Thymus (tissue), 14 donors: ENCODE data around the gene RDH13. TPM values are rescaled to one million over a fixed set of nuclear protein-coding genes. Genes with fewer than 3 reads are reported as not detected.
"Not testable (repeated sequence)": the region's sequence is repeated elsewhere in the genome, so short reads cannot be mapped to it uniquely, and the experiment has no call there.

Experiments used
- DNase-seq, 9 donors: peaks; one replicate each; pipeline ENCODE4 v3.0.0-alpha.2; 2013; ENCODE audit warnings: low spot score in 9 of 9, low read depth in 6 of 9, missing footprints in 1 of 9
- H3K27ac ChIP-seq, 2 donors: one replicate each; pipeline ENCODE4 v1.5.1; 2013; ENCODE audit warnings: control low read depth in 1 of 2, low read depth in 1 of 2, low read length in 1 of 2, mild to moderate bottlenecking in 1 of 2, moderate library complexity in 1 of 2
- H3K27me3 ChIP-seq, 2 donors: one replicate each; pipeline ENCODE4 v1.5.1; 2013; ENCODE audit warnings: low read length in 1 of 2; ENCODE audit not compliant: control insufficient read depth in 2 of 2, insufficient read depth in 1 of 2
- H3K36me3 ChIP-seq, 2 donors: one replicate each; pipeline ENCODE4 v1.5.1; 2013; ENCODE audit warnings: low read length in 1 of 2, mild to moderate bottlenecking in 1 of 2, moderate library complexity in 1 of 2; ENCODE audit not compliant: control insufficient read depth in 2 of 2, insufficient read depth in 2 of 2
- H3K4me1 ChIP-seq, 2 donors: one replicate each; pipeline ENCODE4 v1.5.1; 2013; ENCODE audit warnings: low read length in 2 of 2; ENCODE audit not compliant: control insufficient read depth in 2 of 2, insufficient read depth in 2 of 2
- H3K4me3 ChIP-seq, 2 donors: one replicate each; pipeline ENCODE4 v1.5.1; 2013; ENCODE audit warnings: low read length in 2 of 2, control low read depth in 1 of 2, mild to moderate bottlenecking in 1 of 2
- H3K9me3 ChIP-seq, 2 donors: one replicate each; pipeline ENCODE4 v1.5.1; 2013; ENCODE audit warnings: low read length in 1 of 2, mild to moderate bottlenecking in 1 of 2; ENCODE audit not compliant: control insufficient read depth in 2 of 2, insufficient read depth in 1 of 2
- WGBS: extraction: QIAGEN DNeasy Blood & Tissue Kit; methylation state at CpG from one replicate; pipeline ENCODE4 v1.1.7; 2013; 5-methylcytosine and 5-hydroxymethylcytosine counted together
- long read RNA-seq, 10 donors: transcript quantifications; one replicate each; lab custom pipeline, GENCODE V29; 2026
- polyA plus RNA-seq: library from polyadenylated mRNA; stranded (reverse); fragments of 200-250 nt; gene quantifications from one replicate; pipeline ENCODE4 v1.2.3, GENCODE V29; 2013
- total RNA-seq: library from RNA; stranded (reverse); fragments of 120-200 nt; gene quantifications from one replicate; pipeline ENCODE4 v1.2.4, GENCODE V29; 2013
- donor health status: healthy.

The RDH13 gene, protein sequence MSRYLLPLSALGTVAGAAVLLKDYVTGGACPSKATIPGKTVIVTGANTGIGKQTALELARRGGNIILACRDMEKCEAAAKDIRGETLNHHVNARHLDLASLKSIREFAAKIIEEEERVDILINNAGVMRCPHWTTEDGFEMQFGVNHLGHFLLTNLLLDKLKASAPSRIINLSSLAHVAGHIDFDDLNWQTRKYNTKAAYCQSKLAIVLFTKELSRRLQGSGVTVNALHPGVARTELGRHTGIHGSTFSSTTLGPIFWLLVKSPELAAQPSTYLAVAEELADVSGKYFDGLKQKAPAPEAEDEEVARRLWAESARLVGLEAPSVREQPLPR
- total RNA-seq = 6.2 TPM
- 6.5 TPM for polyA plus RNA-seq
- long read RNA-seq, donor 1 = 0 reads
- long read RNA-seq, donor 2, partial matches to known transcripts = 0 of 1 reads
- long read RNA-seq, donor 2, other reads (novel, unspliced or antisense) = 0 of 1 reads
- long read RNA-seq, donor 3, partial matches to known transcripts = 0 of 3 reads
- long read RNA-seq, donor 3, other reads (novel, unspliced or antisense) = 0 of 3 reads
- long read RNA-seq, donor 4, partial matches to known transcripts = 0 of 2 reads
- long read RNA-seq, donor 4, other reads (novel, unspliced or antisense) = 0 of 2 reads
- long read RNA-seq, donor 5, partial matches to known transcripts = 0 of 3 reads
- long read RNA-seq, donor 5, other reads (novel, unspliced or antisense) = 0 of 3 reads
- long read RNA-seq, donor 6, partial matches to known transcripts = 0 of 1 reads
- long read RNA-seq, donor 6, other reads (novel, unspliced or antisense) = 0 of 1 reads
- long read RNA-seq, donor 7, partial matches to known transcripts = 0 of 2 reads
- long read RNA-seq, donor 7, other reads (novel, unspliced or antisense) = 0 of 2 reads
- long read RNA-seq, donor 8, partial matches to known transcripts = 0 of 2 reads
- long read RNA-seq, donor 8, other reads (novel, unspliced or antisense) = 0 of 2 reads
- long read RNA-seq, donor 9, partial matches to known transcripts = 0 of 3 reads
- long read RNA-seq, donor 9, other reads (novel, unspliced or antisense) = 0 of 3 reads
- long read RNA-seq, donor 10 = 0 reads

- Histone ChIP-seq H3K36me3 (peaks cover 0 to 7% of the 10 kb centered on the region in 2 donors), H3K4me1 (peaks cover 5% of the 10 kb centered on the region in 2 donors), H3K27me3 (peaks cover 0 to 25% of the 10 kb centered on the region in 2 donors), H3K4me3 (peak within 1 kb of the TSS; percentile 48 to 57), H3K9me3 (peaks cover 0 to 2% of the 10 kb centered on the region in 2 donors), H3K27ac (no peak within 1 kb of the TSS)
- WGBS = 3% methylated on average over 70 of the region's 70 CpGs
- DNase-seq = peak; percentile 69 to 94 (median 83)
Measured at GRCh38 chr19:55062735-55063491, at the start of gene RDH13. Gene RDH13, minus strand, starts transcription at chr19:55063148. Its CDS starts 116 bp downstream, at chr19:55063032.

DNA sequence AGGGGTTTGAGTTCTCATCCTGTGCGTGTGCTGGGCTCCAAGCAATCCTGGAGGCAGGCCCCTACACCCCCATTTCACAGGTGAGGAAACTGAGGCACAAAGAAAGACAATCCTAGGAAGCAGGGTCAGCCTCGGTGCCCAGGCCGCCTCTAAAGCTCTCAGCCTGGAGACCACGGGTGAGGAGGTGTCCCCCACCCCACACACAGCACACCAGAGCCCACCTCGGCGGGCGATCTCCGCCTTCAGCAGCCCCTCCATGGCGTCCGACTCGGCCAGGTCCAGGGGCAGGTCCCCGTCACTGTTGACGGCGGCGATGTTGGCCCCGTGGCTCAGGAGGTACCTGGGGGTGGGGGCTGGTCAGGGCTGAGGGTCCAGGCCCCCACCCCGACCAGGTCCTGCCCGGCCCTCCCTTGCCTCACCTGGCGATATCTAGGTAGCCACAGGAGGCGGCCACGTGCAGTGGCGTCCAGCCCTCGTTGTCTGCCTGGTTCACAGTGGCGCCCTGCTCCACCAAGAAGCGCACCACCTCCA lies 49.4 kb upstream of the RDH13 start:
- Histone ChIP-seq H3K4me3 (no peak overlapping the region), H3K36me3 (peaks cover 9 to 28% of the 10 kb centered on the region in 2 donors), H3K9me3 (no peaks in the 10 kb centered on the region), H3K27me3 (no peaks in the 10 kb centered on the region), H3K27ac (no peak overlapping the region), H3K4me1 (peaks cover 10 to 26% of the 10 kb centered on the region in 2 donors)
- 98% methylated on average over 25 of the region's 25 CpGs for WGBS
- DNase-seq = no peak

DNA sequence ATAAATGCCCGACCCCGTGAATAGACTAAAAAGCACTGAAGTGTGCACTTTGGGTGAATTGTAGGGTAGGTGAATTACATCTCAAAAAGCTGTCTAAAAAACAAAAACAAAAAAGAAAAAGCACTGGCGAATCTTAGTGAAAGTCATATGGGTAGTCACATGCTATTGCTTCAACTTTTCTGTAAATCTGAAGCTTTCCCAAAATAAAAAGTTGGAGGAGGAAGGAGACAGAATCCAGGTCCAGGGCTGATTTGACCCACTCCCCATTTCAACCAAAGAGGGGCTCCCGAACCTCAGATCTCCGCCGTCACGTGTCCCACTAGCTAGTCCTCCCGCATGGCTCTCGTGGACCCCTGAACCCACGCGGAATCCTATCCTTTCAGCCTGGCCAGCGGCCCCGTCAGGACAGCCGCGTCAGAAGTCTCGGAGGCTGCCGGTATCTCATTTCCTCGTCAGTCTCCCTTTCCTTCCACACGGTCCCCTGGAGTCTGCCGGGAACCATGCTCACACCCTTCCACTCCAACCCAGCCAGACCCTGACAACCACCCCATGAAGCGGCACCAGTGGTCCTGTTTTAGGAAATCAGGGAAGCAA lies 48.4 kb upstream of the RDH13 start:
- H3K27me3 ChIP-seq = no peaks in the 10 kb centered on the region
- H3K9me3 ChIP-seq = no peaks in the 10 kb centered on the region
- 94% methylated on average over 21 of the region's 21 CpGs for WGBS
- no peak for DNase-seq
- H3K27ac ChIP-seq = no peak overlapping the region
- H3K4me3 ChIP-seq = no peak overlapping the region
- peaks cover 9 to 34% of the 10 kb centered on the region in 2 donors for H3K36me3 ChIP-seq
- peaks cover 10 to 22% of the 10 kb centered on the region in 2 donors for H3K4me1 ChIP-seq

GRCh38 chr19:55109527-55110291 lies 46.8 kb upstream of the RDH13 start:
- no peak overlapping the region for H3K4me3 ChIP-seq
- DNase-seq = no peak
- H3K36me3 ChIP-seq = peaks cover 9 to 39% of the 10 kb centered on the region in 2 donors
- H3K27me3 ChIP-seq = no peaks in the 10 kb centered on the region
- 96% methylated on average over 20 of the region's 20 CpGs for WGBS
- H3K9me3 ChIP-seq = no peaks in the 10 kb centered on the region
- peaks cover 0 to 9% of the 10 kb centered on the region in 2 donors for H3K4me1 ChIP-seq
- no peak overlapping the region for H3K27ac ChIP-seq

DNA sequence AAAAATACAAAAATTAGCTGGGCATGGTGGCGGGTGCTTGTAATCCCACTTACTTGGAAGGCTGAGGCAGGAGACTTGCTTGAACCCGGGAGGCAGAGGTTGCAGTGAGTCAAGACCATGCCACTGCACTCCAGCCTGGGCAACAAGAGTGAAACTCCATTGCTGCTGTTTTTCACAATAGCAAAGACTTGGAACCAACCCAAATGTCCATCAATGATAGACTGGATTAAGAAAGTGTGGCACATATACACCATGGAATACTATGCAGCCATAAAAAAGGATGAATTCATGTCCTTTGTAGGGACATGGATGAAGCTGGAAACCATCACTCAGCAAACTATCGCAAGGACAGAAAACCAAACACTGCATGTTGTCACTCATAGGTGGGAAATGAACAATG lies 44.3 kb upstream of the RDH13 start:
- H3K9me3 ChIP-seq, DNase-seq, H3K4me3 ChIP-seq, H3K4me1 ChIP-seq, H3K27ac ChIP-seq, H3K27me3 ChIP-seq: not testable (repeated sequence)
- WGBS = 98% methylated on average over 3 of the region's 3 CpGs
- peaks cover 22 to 42% of the 10 kb centered on the region in 2 donors for H3K36me3 ChIP-seq

- WGBS = 98% methylated on average over 6 of the region's 6 CpGs
- peaks cover 2 to 6% of the 10 kb centered on the region in 2 donors for H3K9me3 ChIP-seq
- no peak overlapping the region for H3K4me3 ChIP-seq
- DNase-seq = no peak
- H3K27me3 ChIP-seq = no peaks in the 10 kb centered on the region
- H3K4me1 ChIP-seq = no peaks in the 10 kb centered on the region
- no peak overlapping the region for H3K27ac ChIP-seq
- peaks cover 22 to 39% of the 10 kb centered on the region in 2 donors for H3K36me3 ChIP-seq
Measured at GRCh38 chr19:55106591-55106990, 43.6 kb upstream of the RDH13 start.

DNA sequence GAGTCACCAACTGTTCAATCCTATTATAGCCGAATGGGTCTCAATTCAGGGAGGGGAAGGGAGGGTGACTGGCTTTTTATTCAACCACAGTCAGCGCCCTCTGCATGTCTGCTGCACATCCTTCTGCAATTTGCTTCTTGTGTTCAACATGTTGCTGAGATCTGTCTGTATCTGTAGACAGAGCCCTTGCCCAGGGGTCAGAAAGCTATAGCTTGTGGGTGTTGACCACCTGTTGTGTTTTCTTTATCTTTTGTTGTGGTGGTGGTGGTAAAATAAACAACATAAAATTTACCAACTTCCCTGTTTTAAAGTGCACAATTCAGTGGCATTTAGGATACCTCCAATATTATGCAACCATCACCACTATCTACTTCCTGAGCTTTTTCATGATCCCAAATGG lies 42.3 kb upstream of the RDH13 start:
- Histone ChIP-seq H3K36me3 (peaks cover 25 to 43% of the 10 kb centered on the region in 2 donors), H3K27me3 (no peaks in the 10 kb centered on the region), H3K9me3 (peaks cover 2 to 6% of the 10 kb centered on the region in 2 donors), H3K4me1 (no peaks in the 10 kb centered on the region), H3K4me3 (no peak overlapping the region), H3K27ac (no peak overlapping the region)
- DNase-seq = no peak
- 99% methylated on average over 2 of the region's 2 CpGs for WGBS
